ENCODE data around the gene ADIG.

The ADIG gene

DNA sequence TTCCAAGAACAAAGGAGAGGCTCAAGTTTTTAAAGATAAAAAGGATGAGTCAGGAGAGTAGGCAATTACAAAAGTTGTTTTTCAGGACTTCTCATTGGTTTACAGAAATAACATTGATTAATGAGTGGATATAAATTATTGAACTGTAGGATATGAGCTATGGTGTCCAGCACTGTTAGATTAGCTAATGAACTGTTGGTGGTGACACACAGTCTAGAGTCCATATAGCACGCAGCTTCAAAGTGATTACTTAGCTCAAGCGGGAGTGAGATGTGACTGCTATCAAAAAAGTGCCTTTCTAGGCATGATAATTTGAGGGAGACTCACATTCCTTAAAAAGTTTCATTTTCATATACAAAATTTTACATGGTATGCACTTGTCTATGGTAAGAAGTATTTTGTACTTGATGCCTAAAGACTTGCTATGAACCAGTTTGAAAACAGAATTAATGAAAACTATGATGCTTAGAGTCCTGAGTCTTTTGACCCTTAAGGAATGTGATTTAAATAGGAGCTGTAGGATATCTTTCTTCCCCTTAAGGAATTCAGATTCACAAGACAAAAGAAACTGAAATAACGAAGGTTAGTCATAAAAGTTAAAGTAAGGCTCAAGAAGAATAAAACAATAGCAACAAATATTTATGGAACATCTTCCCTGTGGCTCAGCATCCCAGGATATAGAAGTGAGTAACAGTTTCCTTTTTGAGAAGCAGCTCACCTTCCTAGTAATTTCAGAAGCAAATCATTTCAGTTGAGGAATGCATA lies 22.2 kb upstream of the ADIG start:
- no peak for TF ChIP-seq CTCF (conservative IDR thresholded peaks at IDR 0.05)
- H3K27ac ChIP-seq: no peak overlapping the region

DNA sequence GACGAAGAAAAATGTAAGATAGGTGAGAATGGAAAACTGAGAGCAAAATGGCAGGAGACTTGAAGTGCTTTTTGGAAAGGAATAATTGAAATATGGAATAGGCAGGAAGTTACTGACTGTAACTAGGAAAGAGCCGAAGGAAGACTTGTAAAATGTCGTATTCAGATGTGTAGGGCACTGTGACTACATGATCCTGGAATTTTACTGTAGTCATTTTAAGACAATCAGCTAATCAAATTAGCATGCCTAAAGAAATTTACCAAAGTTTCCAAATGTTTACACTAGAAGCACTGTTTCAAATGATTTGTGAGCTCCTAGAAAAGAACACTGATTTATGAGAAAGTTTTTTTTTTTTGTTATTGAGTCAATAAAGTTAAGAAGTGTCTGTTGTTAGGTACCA lies 21.2 kb upstream of the ADIG start:
- no peak overlapping the region for H3K27ac ChIP-seq
- no peak for TF ChIP-seq CTCF (conservative IDR thresholded peaks at IDR 0.05)

GRCh38 chr20:38563802-38564431 lies 17.1 kb upstream of the ADIG start:
- TF ChIP-seq CTCF (conservative IDR thresholded peaks at IDR 0.05): no peak
- no peak overlapping the region for H3K27ac ChIP-seq

DNA sequence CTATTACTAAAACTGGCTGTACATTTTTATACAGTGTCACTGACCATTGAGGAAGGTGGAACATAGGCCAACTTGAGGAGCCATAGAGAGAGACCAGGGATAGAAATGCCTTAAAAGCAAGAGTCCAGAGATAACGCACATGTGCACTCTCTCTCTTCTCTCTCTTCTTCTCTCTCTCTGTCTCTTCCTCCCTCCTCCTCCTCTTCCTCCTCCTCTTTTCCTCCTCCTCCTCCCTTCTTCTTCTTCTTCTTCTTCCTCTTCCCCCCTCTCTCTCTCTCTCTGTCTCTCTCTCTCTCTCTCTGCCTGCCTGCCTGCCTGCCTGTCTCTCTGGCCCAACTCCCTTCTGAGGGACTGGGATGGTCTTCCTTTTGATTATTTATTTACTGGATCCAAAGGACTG lies 16.3 kb upstream of the ADIG start:
- TF ChIP-seq CTCF (conservative IDR thresholded peaks at IDR 0.05): no peak

GRCh38 chr20:38566036-38566598 lies 14.9 kb upstream of the ADIG start:
- TF ChIP-seq CTCF (conservative IDR thresholded peaks at IDR 0.05): no peak
- H3K27ac ChIP-seq: no peak overlapping the region

More for the DNA sequence above, 16.3 kb upstream of the ADIG start:
- H3K27ac ChIP-seq: no peak overlapping the region

DNA sequence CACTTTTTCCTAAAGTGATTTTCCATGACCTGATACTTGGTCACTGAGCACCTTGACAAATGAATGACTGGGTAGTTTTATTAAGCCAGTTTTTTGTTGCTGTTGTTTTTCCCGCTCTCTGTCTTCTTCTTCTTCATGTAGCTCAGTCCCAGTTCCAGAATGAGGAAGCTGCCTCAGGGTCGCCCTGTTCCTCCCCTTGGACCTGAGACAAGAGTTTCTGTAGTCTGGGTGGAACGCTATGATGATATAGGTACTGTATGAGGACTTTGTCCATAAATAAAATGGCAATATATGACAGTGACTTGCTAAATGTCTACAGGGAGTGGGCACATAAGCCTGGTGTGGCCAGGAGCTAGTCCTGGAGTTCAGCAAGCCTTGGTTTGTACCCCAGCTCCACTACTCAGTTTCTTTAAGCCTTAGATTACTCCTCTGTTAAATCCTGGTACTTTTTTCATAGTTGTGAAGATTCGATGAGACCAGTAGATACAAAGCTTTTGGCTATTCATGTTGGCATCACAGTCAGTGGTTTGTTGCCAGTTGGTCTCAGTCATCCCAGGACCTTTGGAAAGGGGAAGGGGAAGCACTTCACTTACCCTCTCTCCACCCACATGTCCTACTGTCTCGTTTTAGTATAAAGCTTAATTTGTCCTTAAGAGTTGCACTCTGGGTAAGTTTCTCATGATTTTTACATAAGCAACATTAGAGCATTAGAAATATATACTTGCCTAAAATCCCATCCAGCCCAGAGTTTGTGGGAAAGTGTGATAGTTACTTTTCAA lies 11.1 kb upstream of the ADIG start:
- no peak overlapping the region for H3K27ac ChIP-seq
- no peak for TF ChIP-seq CTCF (conservative IDR thresholded peaks at IDR 0.05)

DNA sequence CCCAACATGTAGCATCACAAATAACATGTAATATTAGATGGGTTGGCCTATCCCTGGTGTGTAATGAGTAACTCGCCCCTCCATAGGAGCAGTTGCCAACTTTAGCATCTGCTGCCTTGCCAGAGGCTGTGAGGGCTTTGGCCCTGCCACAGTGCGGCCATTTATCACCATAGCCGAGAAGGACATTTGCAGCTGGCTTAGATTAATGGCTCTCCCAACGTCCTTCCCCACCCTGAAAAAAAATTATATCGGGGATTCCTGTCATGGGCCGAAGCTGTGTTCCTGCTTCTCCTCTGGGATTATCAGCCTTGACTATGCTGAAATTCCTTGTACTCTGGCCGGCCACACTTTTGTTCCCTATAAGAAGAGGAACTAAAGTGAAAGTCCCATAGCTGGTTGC lies 7.6 kb upstream of the ADIG start:
- TF ChIP-seq CTCF (conservative IDR thresholded peaks at IDR 0.05): no peak

More for the DNA sequence above, 7.6 kb upstream of the ADIG start:
- no peak overlapping the region for H3K27ac ChIP-seq

Data from VCaP (cell line).